Measurements from ENCODE around the gene GTF2A1. TPM values are rescaled to one million over a fixed set of nuclear protein-coding genes. Genes with fewer than 3 reads are reported as not detected.

The GTF2A1 gene
- total RNA-seq, 1 donor from 2014 or later: 17.1 TPM

DNA sequence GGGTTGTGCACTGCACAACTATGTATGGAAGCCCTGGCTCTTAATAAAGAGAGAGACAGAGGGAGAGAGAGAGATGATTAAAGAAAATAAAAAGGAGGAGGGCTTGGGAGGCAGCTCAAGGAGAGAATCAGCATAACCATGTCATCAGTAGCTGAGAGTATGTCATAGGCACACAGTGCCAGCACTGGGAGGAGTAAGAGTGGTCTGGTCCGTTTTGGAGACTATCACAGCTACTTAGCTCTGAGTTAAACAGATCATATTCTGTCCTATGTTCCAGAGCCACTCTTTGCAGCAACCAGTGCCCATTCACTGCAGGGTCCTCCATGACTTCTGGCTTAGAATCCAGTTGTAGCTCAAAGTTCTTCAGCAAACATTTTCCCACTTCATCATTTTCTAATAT, 59.0 kb downstream of the GTF2A1 start:
- no peak for DNase-seq
- intact Hi-C loops (cut with DNase I): loop anchor here (10.0 kb wide), 1 partner anchor 167 kb away; no protein-coding TSS in a partner anchor
- no peak for ATAC-seq (ENCODE audit: poor library complexity)

DNA sequence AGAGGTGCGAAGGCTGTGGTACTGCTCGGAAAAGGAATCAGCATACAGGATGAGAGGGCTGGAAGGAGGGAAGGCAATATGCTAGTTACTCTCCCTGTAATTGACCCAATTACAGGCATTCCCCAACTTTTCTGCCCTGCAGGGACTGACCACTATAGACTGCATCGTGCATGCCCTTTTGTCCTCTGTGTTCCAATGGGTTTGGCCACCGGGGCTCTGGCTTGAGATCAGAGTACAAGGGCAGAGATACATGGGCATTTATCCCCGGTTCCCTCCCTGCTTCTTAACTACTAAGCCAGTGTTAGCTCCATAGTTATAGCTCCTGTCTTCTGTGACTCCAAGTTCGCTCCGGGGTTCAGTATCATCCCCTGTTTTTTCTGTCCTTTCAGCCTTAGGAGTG, 59.7 kb downstream of the GTF2A1 start:
- no peak for ATAC-seq (ENCODE audit: poor library complexity)
- intact Hi-C loops (cut with DNase I): loop anchor here (10.0 kb wide), 1 partner anchor 166 kb away; no protein-coding TSS in a partner anchor
- DNase-seq: no peak

DNA sequence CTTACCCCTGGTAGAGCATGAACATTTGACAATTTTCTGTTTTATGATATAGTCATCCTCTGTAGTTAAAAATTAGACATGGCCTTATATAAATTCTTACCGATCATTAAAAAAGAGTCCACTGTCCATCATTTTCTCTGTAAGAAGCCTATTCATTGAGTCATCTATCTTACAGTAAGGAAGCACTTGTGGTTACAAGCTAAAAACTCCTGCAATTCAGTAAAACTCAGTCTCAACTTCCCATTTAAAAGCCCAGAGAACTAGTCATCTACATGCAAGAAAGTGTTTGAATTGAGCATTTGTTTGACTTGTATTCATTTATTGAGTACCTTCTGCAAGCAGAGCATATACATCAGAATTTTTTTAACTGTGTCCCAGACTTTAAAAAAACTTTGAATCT, 63.3 kb downstream of the GTF2A1 start:
- no peak for ATAC-seq (ENCODE audit: poor library complexity)
- DNase-seq: no peak
- intact Hi-C loops (cut with DNase I): no loop called here

DNA sequence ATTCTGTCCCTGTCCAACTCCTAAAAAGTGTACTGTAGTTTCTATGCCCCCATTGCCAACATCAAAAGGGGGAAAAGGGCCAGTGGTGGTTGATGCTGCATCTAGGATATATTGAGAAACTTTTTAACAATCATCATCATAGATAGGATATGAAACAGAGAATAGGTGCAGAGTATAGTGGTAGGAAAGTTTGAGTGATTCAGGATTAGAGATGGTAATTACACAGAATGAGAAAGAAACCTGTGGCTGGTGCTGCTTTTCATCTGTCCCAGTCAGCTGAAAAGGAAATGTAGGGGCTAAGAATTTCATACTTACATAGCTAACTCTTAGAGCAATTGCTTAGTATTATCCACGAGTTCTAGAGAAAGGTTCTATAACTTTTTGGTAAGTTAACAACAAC, 67.6 kb downstream of the GTF2A1 start:
- intact Hi-C loops (cut with DNase I): no loop called here
- DNase-seq: no peak
- ATAC-seq (ENCODE audit: poor library complexity): no peak

DNA sequence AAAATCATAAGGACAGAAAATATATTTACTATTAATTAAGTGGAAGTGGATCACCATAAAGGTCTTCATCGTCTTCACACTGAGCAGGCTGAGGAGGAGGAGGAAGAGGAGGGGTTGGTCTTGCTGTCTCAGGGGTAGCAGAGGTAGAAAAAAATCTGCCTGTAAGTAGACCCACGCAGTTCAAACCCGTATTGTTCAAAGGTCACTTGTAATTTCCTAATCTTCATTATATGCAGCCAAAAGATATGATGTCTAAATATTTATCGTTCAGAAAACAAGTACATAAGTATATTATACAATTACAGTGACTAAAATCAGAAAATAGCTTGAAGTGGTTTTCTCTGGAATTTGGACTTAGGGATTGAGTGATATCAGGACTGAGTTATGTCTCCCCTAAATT, 72.1 kb downstream of the GTF2A1 start:
- no peak for ATAC-seq (ENCODE audit: poor library complexity)
- DNase-seq: no peak
- intact Hi-C loops (cut with DNase I): no loop called here

DNA sequence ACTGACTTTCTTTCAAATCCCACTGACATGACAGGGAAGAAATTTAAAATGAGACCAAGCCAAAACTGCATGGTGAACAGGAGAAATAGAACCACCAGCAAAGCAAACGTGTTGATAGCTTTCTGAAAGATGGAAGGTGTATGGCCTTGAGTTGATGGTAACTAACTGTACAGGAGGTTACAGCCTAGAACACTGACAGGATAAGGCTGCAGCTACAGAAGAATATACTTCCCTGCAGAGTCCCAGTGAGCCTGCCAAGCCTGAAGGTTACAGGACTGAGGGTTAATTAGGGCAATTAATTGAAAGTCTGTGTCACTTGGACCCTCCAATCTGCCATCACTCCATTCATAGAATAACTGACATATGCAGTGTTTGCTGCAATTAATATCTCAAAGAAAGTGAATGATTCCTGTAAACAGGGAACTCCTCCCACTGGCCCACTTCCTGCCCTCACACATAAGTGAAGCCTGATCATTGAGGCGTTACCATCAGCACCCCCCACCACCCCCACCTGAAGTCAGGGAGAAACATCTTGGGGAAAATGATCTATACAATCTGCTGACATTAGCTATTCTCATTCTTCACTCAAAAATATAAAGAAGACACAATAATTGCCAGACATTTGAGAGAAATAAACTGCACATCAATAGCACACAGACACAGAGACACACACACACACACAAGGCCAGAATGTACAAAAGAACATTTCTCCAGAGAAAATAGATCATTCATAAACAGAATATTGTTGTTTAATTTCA, 73.4 kb downstream of the GTF2A1 start:
- DNase-seq (no peak), ATAC-seq (ENCODE audit: poor library complexity) (no peak)
- intact Hi-C loops (cut with DNase I): no loop called here

DNA sequence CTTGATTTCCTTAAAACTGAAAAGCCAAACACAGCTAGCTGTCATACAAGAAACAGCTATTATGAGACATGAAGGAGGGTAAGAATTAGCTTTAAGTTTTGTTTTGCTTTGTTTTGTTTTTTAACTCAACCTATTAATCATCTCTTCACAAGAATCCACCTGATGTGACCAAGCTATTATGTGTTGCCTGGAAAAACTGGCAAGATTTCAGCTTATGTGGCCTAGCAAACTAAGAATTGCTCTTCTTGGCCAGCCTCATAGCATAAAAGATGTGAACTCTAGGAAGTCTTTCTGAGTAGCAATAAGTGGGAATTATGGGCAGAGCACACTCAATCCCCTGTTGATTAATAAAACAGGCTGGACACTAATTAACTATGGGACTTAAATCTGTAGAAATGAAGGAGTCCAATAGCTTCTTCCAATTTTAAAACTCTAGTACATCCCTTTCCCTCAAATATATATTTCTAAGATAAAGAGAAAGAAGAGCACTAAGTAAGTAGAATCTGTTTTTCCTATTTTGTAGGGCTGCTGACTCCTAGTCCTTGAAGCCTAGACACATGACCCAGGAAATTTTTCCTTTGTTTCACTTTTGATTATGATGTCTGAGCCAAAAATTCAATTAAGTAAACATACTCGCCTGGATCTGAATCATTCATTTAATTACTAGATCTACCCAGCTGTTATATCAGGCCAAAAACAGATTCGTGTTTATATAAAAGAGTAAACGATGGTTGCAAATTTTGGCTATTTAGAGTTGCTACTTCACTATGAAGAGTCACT, 75.7 kb downstream of the GTF2A1 start:
- intact Hi-C loops (cut with DNase I): no loop called here

DNA sequence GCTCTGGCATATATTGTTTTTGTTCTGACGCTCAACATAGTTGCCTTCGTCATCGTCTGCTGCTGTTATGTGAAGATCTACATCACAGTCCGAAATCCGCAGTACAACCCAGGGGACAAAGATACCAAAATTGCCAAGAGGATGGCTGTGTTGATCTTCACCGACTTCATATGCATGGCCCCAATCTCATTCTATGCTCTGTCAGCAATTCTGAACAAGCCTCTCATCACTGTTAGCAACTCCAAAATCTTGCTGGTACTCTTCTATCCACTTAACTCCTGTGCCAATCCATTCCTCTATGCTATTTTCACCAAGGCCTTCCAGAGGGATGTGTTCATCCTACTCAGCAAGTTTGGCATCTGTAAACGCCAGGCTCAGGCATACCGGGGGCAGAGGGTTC, 77.0 kb downstream of the GTF2A1 start:
- intact Hi-C loops (cut with DNase I): no loop called here
- no peak for ATAC-seq (ENCODE audit: poor library complexity)
- DNase-seq: no peak

More for the DNA sequence above, 75.7 kb downstream of the GTF2A1 start:
- ATAC-seq (ENCODE audit: poor library complexity): no peak
- DNase-seq: no peak

DNA sequence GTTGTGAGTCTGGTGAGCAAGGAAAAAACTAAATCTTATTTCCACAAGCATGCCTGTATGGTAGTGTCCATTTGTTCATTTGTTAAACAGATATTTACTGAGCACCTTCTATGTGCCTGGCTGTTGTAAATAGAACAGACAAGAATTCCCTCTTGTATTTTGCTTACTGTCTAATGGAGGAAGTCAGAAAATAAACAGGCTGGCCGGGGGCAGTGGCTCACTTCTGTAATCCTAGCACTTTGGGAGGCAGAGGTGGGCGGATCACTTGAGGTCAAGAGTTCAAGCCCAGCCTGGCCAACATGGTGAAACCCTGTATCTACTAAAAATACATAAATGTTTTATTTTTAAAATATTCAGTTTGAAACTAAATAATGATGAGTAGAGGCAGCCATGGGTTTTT, 79.3 kb downstream of the GTF2A1 start:
- intact Hi-C loops (cut with DNase I): no loop called here

DNA sequence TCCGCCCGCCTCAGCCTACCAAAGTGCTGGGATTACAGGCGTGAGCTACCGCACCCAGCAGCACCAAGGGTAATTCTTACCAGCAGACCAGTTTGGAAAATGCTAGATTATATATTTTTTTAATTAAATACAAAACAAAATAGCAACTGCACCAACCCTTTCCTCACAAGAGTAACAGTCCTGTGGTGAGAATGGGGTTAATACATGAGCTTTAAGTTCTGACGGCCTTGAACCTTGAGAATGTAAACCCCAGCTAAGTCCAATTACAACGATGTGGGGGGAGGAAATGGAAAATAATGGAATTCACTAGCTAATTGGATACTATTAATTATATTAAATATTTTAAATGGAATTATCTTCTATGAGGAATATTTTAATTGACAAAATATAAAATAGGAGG, 82.3 kb downstream of the GTF2A1 start:
- intact Hi-C loops (cut with DNase I): no loop called here
- ATAC-seq (ENCODE audit: poor library complexity) (no peak), DNase-seq (no peak)

More for the DNA sequence above, 79.3 kb downstream of the GTF2A1 start:
- DNase-seq (no peak), ATAC-seq (ENCODE audit: poor library complexity) (no peak)

DNA sequence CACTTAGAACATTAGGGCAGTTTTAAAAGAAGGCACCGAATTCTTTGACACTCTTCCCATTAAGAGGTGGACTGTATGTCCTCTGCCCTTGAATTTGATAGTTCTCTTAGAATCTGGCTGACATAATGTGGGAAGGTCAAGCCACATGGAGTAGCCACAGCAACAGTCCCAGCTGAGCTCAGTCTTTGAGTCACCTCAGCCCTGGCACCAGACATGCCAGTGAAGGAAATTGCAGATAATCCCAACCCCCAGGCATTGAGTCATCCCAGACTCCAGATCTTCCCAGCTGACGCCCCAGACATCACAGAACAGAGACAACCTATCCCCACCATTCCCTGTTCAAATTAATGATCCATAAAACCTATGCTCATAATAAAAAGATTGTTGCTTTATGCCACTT, 83.4 kb downstream of the GTF2A1 start:
- intact Hi-C loops (cut with DNase I): no loop called here
- no peak for ATAC-seq (ENCODE audit: poor library complexity)
- DNase-seq: no peak

DNA sequence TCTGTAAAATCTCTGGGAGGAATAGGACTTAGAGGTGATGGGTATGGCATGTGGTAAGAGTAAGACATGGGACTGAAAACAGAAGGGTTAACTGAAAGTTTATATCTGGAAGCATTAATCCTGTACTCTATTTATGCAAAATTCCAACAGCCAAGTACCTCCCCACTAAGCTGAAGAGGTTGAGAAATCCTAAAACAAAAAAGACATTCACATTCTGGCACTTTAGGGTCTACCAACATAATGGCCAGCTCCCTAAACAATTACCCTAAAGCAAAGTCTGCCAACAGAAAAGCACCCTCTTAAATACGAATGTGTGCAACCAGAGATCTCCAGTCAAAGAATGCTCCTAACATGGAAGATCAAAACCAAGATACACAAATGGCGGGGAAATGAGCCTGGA, 87.4 kb downstream of the GTF2A1 start:
- DNase-seq (no peak), ATAC-seq (ENCODE audit: poor library complexity) (no peak)
- intact Hi-C loops (cut with DNase I): no loop called here

DNA sequence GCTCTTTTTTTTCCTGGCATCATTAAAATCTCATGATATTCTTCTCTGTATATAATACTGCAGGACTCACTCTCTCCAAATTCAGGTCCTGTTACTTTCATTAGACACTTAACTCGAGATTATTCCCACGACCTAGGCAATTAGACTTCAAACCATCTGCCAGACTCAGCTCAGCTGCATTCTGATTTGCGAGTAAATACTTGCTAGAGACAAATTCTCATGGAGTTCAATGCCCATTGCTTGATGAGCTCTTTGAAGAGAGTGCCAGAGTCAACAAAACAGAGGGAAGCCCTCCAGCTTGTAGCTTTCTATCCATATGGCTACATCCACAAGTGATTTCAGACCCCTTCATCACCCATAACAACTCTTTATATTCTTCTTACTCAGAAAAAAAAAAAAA, 88.3 kb downstream of the GTF2A1 start:
- no peak for DNase-seq
- intact Hi-C loops (cut with DNase I): no loop called here
- ATAC-seq (ENCODE audit: poor library complexity): no peak

DNA sequence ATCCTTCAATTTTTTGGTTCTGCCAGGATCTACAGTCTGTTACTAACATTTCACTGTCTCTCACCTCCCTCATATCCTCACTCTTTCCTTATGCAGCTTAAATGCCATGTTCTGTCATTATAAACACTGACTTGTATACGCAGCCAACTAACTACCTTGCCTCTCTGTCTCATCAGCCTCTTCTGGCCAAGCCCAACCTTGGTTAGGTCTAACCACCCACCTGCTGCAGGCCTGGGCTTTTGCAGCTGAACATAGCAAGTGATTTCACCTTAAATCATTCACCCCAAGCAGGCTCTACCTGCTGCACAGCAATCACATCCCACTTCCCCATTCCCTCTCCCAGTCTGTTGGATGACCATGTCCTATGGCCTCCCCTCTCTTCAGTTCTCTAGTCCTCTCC, 91.5 kb downstream of the GTF2A1 start:
- no peak for ATAC-seq (ENCODE audit: poor library complexity)
- intact Hi-C loops (cut with DNase I): no loop called here

DNA sequence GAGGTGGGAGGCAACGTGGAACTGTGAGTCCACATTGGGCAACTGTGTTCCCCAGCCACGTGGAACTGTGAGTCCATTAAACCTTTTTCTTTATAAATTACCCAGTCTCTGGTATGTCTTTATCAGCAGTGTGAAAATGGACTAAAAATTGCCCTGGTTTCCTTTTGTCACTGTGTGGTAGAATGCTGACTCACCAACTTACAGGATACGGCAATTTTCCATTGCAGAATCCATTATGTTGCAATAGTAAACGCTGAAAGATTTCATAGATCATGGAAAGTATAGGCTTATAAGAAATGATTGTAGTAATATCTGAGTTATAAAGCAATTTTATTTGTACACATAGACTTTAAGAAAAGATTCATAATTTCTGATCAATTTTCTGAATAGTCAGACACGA, 93.0 kb downstream of the GTF2A1 start:
- DNase-seq (no peak), ATAC-seq (ENCODE audit: poor library complexity) (no peak)
- intact Hi-C loops (cut with DNase I): no loop called here

More for the DNA sequence above, 91.5 kb downstream of the GTF2A1 start:
- DNase-seq: no peak

DNA sequence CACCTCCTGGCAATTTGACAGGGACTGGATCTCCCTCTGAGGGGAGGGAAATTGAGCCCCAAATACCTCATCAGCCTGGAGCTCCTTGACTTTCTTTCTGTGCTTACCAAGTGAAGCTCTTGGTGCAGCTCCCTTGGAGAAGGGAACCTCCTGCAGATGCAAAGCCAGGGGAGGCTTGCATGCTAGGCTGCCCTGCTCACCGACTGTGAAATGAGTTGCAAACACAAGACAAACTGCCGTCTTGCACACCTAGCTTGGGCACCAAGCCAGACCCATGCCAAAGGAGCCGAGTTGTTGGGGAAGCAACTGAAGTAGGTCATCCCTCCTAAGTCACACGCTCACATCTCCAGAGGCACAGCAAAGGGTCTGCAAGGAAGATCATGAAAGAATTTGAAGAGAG, 95.2 kb downstream of the GTF2A1 start:
- intact Hi-C loops (cut with DNase I): no loop called here
- DNase-seq (no peak), ATAC-seq (ENCODE audit: poor library complexity) (no peak)

Data from Right ventricle myocardium superior (tissue), 1 donor.